TTC549 (cell line): ENCODE measurements around the gene SLC2A10.

Source experiments
- FAIRE-seq: peaks from 2 replicates; lab custom pipeline; 2012; peaks lifted over from hg19 to GRCh38; lab: Jason Lieb, UNC

SLC2A10 gene

DNA sequence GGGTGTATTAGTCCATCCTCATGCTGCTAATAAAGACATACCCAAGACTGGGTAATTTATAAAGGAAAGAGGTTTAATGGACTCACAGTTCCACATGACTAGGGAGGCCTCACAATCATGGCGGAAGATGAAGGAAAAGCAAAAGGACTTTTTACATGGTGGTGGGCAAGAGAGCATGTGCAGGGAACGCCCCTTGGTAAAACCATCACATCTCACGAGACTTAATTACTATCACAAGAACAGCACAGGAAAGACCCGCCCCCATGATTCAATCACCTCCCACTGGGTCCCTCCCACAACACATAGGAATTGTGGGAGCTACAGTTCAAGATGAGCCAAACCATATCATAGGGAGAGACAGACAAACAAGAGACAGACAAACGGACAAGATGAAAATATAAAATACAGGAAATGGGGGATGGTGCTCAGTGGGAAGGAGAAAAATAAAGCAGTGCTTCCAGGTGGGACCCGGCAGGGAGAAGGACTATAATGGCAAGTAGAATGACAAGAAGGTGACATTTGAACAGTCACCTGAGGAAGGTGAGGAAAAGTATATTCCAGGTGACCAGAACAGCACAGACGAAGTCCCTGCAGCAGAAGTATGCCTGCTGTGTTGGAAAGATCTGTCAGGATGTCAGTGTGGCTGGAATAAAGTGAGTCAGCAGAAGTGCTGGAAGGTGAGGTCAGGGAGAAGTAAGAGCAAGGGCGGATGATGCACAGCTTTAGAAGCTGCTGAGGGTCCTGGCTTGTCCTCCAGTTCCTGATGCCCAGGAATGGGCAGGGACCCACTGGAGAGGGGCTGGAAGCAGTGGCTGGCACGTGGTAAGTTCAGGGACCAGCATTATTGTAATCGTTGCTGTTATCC is 61.1 kb downstream of the SLC2A10 start:
- FAIRE-seq = no peak

DNA sequence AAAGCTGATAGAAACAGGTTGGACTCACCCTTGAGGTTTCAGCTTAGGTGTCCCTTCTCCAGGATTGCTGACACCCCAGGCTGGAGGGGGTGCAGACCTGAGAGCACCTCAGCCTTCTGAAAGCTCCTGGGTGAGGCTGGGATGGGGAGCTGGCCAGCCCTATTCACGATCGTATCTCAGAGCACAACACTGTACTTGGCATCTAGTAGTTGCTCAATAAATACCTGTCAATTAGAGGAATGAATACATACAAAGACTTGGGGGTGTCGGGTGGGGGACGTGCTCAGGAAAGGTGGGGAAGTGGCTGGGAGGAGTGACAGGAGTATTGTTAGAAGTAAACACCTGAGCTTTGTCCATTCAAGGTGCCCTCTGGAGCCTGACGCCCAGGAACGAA is 61.7 kb downstream of the SLC2A10 start:
- no peak for FAIRE-seq

DNA sequence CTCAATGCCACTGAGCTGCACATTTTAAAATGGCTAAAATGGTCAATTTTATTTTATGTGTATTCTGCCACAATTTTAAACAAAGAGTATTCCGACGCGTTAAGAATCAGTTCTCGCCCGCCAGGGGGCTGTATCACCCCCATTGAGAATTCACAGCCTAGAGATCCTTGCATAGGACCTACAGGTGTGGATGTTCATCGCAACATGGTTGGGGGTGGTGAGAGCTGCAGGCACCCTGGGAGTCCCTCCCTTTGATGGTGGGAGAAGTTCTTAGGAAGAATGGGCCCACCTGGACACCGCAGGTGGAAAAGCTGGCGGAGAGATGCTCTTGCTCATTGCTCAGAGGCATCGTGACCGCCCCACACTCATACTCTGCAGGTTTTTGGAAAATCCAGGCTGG is 63.5 kb downstream of the SLC2A10 start:
- no peak for FAIRE-seq

DNA sequence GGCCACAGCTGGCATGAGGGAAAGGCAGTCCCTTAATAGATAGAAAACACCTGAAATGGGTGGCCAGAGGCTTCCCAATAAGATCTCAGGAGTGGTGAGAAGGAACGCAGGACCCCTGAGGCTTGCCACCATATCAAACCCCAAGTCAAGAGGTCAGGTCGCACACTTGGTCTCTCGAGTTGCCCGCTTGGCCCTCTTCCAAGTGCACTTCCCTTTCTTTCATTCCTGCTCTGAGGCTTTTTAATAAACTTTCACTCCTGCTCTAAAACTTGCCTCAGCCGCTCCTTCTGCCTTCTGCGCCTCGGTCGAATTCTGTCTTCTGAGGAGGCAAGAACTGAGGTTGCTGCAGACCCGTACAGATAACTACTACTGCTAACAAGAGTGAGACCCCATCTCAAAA is 64.2 kb downstream of the SLC2A10 start:
- no peak for FAIRE-seq

DNA sequence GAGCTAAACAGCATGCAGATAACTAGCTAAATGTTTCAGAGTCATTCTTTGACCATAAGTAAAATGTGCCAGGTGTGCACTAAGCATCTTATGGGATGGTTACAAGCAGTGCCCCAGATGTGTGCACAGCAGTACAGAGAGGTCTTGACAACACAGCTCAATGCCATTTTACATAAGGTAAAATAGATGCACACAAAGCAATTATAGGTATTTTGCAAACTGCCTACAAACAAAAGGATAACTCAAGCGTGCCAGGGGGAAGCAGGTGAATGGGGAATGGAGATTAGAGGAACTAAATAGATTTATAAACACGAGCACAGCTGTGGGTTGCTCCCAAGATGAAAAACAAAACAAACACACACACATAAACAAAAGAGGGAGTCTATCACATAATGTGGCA is 64.8 kb downstream of the SLC2A10 start:
- no peak for FAIRE-seq

DNA sequence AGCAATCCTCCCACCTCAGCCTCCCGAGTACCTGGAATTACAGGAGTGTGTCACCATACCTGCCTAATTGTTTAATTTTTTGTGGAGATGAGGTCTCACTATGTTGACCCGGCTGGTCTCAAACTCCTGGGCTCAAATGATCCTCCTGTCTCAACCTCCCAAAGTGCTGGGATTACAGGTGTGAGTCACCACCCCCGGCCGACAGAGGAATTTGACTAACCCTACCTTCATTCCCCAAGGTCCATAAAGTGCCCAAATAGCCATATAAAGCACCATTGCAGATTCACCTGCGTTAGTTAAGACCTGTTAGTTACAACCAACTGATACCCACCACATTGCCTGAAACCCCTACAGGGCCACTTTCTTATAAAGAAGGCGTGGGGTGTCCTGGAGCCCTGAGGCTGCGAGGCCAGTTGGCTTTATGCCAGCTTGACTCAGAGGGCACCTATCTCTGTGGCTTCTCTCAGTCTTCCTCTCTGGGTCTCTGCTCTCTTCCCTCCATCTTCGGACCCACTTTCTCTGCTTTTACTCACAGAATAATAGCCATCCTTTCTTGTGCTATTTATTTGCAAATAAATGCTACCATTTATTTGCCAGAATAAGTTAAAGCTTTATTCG is 65.6 kb downstream of the SLC2A10 start:
- FAIRE-seq = no peak

DNA sequence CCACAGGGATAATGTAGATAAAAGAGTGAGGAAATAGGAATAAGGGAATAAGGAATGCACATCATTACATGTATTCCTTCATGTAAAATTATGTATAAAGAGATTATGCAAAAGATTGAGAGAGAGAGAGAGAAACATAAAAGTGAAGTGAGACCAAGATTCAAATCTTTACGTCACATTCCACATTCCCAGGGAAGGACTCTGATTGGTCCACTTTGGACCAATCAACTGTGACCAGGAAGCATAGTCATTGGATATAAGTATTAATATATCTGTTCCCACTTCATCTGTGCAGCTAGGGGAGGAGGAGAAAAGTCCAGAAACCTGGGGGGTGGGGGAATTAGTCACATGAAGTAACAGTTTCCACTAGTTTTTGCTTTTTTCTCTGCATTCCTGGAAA is 66.4 kb downstream of the SLC2A10 start:
- FAIRE-seq = no peak

DNA sequence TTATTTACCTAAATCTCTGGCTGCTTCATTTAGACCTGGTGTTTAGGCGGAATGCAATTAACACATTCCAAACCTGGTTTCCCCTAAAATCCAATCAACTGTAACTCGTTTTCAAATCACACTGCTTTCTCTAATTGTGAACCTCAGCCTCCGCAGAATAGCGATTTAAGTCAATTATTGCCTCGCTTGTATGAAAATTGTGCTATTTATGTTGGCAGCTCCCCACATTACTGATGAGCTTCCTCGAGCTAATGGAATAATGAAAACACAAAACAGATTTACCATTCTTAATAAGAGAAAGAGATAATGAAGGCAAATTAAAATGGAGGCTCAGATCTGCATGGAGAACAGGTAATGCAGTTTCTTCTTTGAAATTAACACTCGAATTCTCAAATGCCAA is 67.9 kb downstream of the SLC2A10 start:
- FAIRE-seq = no peak

DNA sequence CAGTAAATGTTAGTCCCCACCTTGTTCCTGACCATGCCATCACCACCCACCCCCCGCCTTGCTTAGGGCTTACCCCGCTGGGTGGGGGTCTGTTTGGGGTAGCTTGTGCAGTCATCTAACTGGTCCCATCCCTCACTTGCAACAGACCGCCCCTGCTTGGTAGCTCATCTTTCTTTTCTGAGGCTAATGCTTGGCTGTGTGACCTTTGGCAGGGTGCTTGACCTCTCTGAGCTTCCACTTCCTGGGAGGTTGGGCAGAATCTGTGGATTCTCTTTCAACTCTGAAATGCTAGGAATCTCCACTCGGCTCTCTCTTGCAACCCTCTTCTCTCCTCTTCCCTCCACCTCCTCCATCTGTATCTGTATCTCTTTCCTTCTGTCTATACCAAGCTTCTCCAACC is 70.4 kb downstream of the SLC2A10 start:
- no peak for FAIRE-seq

DNA sequence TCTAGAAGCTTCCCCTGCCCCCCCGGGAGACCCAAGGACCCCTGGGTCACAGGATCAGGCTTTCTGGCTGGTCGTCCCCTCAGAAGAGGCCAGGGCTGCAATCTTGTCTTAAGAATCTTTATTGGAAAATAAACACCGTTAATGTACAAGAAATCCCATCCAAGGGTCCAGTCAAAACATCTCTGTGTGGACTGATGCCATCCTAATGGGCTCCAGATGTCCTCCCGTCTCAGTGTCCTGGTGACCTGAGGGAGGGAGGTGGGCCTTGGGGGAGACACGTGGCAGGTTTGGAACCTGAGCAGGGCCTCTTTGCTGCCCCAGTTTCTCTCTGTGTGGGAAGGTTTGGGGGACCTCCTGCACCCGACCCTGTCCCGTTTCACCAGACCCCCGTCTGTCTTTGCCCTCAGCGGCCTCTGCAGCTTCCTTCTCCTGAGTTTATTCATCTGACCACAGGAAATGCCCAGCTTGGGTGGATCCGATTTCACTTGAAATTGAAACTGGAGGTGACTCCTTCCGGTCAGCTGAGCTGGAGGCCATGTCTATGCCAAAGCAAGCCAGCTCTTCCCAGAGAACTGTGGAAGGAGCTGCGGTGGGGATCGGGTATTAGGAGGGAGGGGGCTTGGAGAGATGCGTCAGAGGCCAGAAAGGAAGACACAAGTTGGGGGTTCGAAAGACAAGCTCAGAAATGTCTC is 75.1 kb downstream of the SLC2A10 start:
- FAIRE-seq = no peak
